Stimulated activated CD8-positive, alpha-beta memory T cell treated with anti-CD3 and anti-CD28 coated beads, Interleukin-2, amount 100 ng/mL, for 48 hours (primary cell): Measurements from ENCODE around the gene MPC1.

Experiments
- DNase-seq, 2 donors: peaks; one replicate each; pipeline ENCODE4 v3.0.0-alpha.2; 2020; ENCODE audit warnings: low read depth in 2 of 2

The MPC1 gene

DNA sequence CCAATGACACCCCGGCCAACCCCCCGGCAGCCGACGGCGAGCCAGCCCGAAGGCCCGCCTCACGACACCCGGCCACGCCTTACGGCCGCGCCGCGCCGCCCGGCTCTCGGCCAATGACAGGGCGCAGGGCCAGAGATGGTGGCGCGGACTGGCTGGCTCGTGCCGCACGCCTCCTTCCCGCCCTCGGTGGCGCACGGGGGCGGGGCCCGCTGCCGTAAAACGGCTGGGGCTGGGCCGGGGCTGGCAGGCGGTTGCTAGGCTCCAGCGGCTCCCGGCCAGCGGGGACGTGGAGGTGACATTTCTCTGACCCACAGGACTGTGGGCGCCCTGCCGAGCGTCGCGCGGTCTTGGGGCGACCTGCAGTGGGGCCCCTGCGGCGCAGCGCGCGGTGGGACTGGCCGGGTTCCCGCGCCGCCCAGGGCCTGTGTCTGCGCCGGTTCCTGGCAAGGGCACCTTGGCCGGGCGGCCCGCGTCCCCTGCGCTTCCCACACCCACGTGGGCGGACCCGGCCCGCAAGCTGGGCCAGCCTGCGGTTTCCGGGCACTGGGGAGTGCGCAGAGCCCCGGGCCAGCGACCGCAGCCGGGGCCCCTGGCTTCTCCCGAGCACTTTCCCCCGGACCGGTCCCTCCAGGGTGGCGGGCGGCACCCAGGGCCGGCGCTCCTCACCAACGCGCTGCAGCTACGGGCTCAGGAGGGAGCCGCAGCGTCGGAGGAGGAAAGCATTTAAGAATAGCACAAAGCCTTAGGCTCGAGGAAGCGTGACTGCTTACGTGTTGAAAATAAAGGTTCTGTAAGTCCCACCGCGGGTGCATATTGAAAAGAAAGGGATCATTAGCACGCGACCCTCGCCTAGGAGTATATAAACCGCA is at the start of gene MPC1:
Gene MPC1, minus strand, starts transcription at position 8 of the 869 bp plus-strand sequence. CDS start 64 bp downstream, outside the sequence.
- peak; percentile 90 to 95 for DNase-seq

- no peak for DNase-seq
These were observed 47.5 kb upstream of the MPC1 start for GRCh38 chr6:166430269-166430668.

DNA sequence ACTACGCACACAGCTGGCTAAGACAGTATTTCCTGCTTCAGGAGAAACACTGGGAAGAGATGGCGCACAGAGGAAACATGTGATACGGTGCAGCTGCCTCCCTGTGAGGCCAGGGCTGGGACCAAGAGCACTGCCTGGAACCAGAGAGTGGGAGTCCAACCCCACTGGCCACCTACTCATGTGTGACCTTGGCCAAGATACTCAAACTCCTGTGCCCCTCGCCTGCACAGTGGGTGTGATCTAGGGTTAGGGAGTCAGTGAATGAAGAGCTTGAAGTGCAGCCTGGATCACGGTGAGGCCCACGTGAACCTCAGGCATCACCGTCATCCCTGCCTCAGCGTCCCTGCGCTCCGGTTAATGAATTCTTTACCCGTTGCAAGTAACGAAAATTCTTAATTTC is 41.7 kb upstream of the MPC1 start:
- DNase-seq = no peak

- no peak for DNase-seq
These were observed 41.0 kb upstream of the MPC1 start for GRCh38 chr6:166423781-166424180.

DNA sequence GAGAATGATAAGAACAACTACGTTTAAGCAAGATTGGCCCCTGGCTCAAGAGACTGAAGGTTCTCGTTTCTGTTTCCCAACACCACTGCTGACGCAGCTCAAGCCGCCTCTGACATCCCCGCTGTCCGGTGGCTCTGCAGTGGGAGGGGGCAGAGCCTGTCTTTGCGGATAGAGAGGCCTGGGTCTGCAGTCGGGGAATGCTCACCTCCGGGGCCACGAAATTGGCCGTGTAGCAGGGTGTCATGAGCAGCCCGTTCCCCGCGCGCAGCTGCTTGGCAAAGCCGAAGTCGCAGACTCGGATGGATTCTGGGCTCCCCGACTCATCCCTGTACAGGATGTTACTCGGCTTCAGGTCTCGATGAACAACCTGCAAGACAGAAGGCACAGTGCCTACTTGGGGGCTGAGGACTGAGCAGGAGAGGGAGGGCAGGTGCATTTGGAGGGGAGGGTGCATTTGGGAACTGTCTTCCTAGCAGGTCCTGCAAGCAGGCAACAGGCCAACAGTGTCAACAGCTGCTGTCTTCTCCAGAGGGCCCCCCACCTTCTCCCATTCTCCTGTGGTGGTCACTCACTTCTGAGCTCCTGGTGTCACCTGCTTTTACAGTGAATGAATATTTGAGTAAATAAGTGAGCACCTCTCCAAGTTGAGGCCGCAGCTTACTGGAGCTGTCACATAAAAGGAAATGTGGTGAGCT is 40.5 kb upstream of the MPC1 start:
- no peak for DNase-seq

- no peak for DNase-seq
These were observed 39.6 kb upstream of the MPC1 start for GRCh38 chr6:166422201-166422940.

DNA sequence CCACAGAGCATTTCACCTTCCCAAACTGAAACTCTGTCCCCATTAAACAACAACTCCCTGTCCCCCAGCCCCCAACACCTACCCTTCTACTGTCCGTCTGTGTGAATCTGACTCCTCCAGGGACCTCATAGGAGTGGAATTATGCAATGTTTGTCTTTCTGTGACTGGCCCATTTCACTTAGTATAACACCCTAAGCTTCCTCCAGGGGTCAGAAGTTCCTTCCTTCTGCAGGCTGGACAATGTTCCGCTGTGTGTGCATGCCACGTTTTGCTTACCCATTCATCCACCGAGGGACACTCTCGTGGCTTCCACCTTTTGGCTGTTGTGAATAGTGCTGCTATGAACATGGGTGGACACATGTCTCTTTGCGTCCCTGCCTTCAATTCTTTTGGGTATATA is 37.6 kb upstream of the MPC1 start:
- no peak for DNase-seq

GRCh38 chr6:166419717-166420116 is 37.0 kb upstream of the MPC1 start:
- no peak for DNase-seq

DNA sequence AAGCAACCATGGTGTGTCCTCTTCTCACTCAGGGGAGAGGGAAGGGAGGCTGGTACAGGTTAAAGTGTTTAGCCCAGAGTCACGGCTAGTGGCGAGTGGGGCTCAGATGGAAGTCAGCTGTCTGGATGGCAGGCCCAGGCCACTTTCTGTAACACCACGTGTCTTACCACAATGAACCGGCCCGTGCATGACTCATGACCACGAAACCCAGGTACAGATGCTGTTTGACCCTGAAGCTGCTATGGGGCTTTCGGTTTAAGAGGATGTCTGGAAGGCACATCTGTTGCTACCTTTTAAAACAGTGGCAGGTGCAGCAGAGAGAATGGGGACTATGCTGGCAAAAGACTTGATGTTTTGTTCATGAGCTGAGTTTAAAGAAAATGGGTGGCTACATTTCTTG is 36.5 kb upstream of the MPC1 start:
- peak; percentile 43 to 51 for DNase-seq

GRCh38 chr6:166418691-166419143 is 36.0 kb upstream of the MPC1 start:
- no peak for DNase-seq

GRCh38 chr6:166417285-166417691 is 34.5 kb upstream of the MPC1 start:
- no peak for DNase-seq

GRCh38 chr6:166415833-166416347 is 33.1 kb upstream of the MPC1 start:
- no peak for DNase-seq

- DNase-seq = no peak
These were observed 32.6 kb upstream of the MPC1 start for GRCh38 chr6:166415306-166415705.

GRCh38 chr6:166413491-166413951 is 30.8 kb upstream of the MPC1 start:
- no peak for DNase-seq

DNA sequence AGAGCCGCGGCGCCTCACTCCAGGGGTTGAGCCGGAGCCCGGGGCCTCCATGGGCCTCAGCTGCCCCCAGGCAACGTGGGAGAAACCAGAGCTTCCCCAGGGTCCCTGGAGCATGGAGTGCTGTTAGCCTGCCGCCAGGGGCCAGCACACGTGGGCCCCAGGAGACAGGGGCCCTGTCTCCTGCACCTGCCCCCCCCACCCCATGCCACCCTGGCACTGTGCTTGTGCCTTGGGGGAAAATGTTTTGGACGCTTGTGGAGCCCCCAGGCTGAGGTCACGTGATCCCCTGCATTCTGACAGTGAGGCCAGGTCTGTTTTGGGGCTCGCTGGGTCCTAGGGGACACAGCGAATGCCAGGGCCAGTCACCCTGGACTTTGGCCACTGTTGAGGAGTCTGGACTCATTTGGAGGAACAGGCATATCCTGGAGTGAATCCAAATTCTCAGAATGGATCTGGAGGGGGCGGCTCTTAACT is 30.2 kb upstream of the MPC1 start:
- DNase-seq = no peak

DNA sequence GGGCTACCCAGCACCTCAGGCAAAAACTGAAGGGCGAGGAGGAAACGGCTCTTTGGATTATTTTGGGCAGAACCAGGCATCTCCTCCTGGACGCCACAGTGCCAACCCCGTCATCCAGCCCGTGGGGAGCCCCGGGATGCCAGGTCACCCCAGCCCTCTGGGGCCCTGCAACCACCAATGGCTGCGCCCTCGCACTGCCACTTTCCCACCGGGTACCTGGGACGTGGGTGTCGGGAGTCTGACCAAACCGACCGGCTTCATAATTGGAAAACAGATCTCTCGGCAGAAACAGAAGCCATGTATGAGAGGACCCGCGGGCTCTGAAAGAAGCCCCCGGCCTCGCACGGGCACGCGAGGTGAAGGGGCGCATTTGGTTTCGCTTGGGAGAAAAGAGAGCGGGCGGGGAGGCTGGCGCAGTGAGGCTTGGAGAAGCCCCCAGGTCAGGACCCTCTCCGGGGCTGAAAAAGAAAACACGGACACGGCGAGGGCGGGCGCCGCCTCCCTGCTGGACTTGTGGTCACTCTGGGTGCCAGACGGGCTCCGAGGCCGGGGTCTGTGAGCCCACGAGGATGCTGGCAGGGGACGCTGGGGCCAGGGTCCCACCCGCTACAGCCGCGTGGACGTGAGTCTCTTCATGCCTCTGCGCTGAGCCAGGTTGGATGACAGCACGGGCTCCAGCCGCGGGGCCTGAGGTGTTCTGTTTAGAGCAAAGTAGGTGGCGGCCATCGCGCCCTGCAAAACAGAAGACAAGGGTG is 29.6 kb upstream of the MPC1 start:
- DNase-seq = no peak

DNA sequence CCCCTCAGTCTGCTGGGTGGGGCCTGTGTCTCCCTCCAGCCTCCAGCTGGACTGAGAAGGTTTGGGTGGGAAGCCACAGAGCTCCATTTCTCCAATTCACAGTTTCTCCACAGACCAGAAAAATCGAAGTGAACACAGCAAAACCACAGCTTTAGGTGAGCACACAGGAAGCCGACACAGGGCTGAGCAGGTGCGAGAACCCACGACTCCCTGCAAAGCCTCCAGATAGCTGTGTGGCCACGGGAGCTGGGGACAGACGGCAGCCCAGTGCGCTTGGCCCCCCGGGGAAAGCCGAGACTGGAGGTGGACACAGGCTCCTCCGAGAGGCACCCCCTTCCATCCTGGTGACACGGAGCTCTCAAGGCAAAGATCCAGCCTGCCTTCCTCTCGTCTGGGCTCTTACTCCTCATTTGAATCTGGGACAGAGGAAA is 29.0 kb upstream of the MPC1 start:
- DNase-seq = no peak

DNA sequence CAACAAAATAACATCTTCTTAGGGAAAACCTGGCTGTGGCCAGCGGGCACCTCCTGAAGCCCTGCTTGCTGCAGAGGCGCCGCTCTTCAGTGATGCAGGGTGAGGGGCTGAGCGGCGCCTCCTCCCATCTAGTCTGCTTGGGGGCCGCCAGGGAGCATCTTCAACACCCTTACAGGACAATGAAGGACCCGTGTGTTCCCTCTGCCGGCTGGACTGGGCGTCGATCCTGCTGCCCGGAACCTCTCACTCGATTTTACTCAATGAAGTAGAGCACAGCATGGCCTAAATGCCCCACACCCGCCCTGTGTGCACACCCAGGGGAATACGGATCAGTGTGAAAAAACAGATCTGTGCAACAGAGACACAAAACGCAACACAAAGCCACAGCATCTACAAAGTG is 28.5 kb upstream of the MPC1 start:
- no peak for DNase-seq

DNA sequence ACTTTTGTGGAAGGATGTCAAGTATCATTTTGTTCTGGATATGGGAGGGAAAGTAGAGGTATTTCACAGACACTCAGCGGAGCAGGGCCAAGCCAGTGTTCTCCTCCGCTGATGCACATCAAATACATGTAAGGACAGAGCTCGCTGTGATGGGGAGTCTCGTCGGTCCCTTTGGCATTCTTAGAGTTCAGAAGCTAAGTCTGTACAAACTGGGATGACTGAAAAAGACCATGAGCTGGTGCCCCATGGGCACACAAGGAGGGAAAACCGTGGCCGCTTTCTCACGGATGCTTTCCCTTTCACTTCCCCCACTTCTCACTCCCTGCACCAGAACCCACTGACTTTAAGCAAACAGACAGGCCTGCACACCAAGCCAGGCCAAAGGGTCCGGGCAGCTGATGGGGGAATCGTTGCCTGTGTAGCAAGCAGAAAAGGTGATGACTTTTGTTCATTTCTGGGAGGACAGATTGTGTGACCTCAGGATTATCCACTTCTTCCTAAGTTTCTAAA is 27.7 kb upstream of the MPC1 start:
- no peak for DNase-seq

DNA sequence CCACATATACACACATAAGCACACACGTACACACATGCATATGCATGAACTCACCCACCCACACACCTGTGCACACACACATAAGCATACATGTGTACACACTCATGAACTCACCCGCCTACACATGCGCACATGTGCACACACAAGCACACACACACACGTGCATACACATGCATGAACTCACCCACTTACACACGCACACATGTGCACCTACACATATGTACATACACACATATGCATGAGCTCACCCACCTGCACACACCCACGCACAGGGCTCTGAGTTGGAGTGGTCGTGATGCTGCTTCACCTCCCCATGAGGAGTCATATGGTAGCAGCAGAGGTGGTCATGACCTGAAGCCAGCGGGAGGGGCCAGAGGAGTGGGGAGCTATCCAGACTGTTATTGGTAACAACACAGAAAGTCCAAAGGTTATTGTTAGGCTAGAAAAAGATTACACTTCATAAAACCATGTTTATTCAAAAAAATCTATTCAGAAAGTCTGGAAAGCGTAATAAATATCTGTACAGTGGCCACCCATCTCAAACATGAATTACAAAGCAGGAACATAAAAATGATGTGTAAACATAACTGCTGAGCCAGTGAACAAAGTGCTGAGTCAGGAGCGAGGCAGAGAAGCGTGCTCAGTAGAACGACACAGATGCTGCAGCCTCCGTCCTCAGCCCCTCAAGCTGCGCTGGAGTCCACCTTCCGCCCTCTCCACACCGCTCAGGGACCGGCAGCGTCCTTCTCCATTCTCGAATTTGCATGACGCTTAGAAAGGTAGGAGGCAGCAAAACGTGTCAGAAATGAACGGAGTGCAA is 26.4 kb upstream of the MPC1 start:
- DNase-seq = no peak
